ENCODE measurements around the gene DDIAS.
"Not testable (repeated sequence)": the region's sequence is repeated elsewhere in the genome, so short reads cannot be mapped to it uniquely, and the experiment has no call there.

- TF ChIP-seq, protein P1, sequence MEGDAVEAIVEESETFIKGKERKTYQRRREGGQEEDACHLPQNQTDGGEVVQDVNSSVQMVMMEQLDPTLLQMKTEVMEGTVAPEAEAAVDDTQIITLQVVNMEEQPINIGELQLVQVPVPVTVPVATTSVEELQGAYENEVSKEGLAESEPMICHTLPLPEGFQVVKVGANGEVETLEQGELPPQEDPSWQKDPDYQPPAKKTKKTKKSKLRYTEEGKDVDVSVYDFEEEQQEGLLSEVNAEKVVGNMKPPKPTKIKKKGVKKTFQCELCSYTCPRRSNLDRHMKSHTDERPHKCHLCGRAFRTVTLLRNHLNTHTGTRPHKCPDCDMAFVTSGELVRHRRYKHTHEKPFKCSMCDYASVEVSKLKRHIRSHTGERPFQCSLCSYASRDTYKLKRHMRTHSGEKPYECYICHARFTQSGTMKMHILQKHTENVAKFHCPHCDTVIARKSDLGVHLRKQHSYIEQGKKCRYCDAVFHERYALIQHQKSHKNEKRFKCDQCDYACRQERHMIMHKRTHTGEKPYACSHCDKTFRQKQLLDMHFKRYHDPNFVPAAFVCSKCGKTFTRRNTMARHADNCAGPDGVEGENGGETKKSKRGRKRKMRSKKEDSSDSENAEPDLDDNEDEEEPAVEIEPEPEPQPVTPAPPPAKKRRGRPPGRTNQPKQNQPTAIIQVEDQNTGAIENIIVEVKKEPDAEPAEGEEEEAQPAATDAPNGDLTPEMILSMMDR (IDR thresholded peaks at IDR 0.05 in 2 of 3, conservative IDR thresholded peaks at IDR 0.05 in 1 of 3; ENCODE audit: borderline replicate concordance in 1 of 3, insufficient read depth in 1 of 3, low read depth in 2 of 3, low read length in 2 of 3) = not testable (repeated sequence)
- not testable (repeated sequence) for TF ChIP-seq SP1 (IDR thresholded peaks at IDR 0.05; ENCODE audit: low read depth); RAD21 (IDR thresholded peaks at IDR 0.05; ENCODE audit: low read depth); EZH2 (IDR thresholded peaks at IDR 0.05)
- TF ChIP-seq, protein P2, sequence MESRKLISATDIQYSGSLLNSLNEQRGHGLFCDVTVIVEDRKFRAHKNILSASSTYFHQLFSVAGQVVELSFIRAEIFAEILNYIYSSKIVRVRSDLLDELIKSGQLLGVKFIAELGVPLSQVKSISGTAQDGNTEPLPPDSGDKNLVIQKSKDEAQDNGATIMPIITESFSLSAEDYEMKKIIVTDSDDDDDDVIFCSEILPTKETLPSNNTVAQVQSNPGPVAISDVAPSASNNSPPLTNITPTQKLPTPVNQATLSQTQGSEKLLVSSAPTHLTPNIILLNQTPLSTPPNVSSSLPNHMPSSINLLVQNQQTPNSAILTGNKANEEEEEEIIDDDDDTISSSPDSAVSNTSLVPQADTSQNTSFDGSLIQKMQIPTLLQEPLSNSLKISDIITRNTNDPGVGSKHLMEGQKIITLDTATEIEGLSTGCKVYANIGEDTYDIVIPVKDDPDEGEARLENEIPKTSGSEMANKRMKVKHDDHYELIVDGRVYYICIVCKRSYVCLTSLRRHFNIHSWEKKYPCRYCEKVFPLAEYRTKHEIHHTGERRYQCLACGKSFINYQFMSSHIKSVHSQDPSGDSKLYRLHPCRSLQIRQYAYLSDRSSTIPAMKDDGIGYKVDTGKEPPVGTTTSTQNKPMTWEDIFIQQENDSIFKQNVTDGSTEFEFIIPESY (IDR thresholded peaks at IDR 0.05; ENCODE audit: extremely low read depth, insufficient replicate concordance, low read length) = not testable (repeated sequence)
- TF ChIP-seq, protein P3, sequence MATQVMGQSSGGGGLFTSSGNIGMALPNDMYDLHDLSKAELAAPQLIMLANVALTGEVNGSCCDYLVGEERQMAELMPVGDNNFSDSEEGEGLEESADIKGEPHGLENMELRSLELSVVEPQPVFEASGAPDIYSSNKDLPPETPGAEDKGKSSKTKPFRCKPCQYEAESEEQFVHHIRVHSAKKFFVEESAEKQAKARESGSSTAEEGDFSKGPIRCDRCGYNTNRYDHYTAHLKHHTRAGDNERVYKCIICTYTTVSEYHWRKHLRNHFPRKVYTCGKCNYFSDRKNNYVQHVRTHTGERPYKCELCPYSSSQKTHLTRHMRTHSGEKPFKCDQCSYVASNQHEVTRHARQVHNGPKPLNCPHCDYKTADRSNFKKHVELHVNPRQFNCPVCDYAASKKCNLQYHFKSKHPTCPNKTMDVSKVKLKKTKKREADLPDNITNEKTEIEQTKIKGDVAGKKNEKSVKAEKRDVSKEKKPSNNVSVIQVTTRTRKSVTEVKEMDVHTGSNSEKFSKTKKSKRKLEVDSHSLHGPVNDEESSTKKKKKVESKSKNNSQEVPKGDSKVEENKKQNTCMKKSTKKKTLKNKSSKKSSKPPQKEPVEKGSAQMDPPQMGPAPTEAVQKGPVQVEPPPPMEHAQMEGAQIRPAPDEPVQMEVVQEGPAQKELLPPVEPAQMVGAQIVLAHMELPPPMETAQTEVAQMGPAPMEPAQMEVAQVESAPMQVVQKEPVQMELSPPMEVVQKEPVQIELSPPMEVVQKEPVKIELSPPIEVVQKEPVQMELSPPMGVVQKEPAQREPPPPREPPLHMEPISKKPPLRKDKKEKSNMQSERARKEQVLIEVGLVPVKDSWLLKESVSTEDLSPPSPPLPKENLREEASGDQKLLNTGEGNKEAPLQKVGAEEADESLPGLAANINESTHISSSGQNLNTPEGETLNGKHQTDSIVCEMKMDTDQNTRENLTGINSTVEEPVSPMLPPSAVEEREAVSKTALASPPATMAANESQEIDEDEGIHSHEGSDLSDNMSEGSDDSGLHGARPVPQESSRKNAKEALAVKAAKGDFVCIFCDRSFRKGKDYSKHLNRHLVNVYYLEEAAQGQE (IDR thresholded peaks at IDR 0.05; ENCODE audit: low read depth) = not testable (repeated sequence)
Observed at GRCh38 chr11:82919786-82920185, 18.2 kb downstream of the DDIAS start.

Data from HCT116 (cell line).